D721Med (cell line): ENCODE measurements around the gene KATNAL1.

Source experiments
- DNase-seq: peaks from one replicate; pipeline ENCODE4 v3.0.0; 2011; ENCODE audit warnings: low spot score; ENCODE audit not compliant: insufficient read length
- FAIRE-seq: peaks from 2 replicates; lab custom pipeline; 2011; peaks lifted over from hg19 to GRCh38; lab: Jason Lieb, UNC
- CTCF ChIP-seq: IDR thresholded peaks from 2 replicates; pipeline ENCODE4 v1.5.1; 2012; ENCODE audit warnings: mild to moderate bottlenecking, control low read depth; ENCODE audit not compliant: insufficient read depth; ENCODE audit errors: missing control alignments

The KATNAL1 gene

GRCh38 chr13:30319655-30320054, 12.3 kb upstream of the KATNAL1 start:
- DNase-seq, result no peak
- FAIRE-seq, result no peak
- no peak for TF ChIP-seq CTCF

GRCh38 chr13:30319130-30319529, 11.8 kb upstream of the KATNAL1 start:
- no peak for TF ChIP-seq CTCF
- DNase-seq (no peak), FAIRE-seq (no peak)

GRCh38 chr13:30318026-30318425, 10.7 kb upstream of the KATNAL1 start:
- FAIRE-seq (no peak), DNase-seq (no peak)
- no peak for TF ChIP-seq CTCF

- no peak for TF ChIP-seq CTCF
- FAIRE-seq, result no peak
- DNase-seq, result no peak
These were observed 7.2 kb upstream of the KATNAL1 start for GRCh38 chr13:30314562-30314961.

- no peak for TF ChIP-seq CTCF
- DNase-seq (no peak), FAIRE-seq (no peak)
These were observed 6.7 kb upstream of the KATNAL1 start for GRCh38 chr13:30314069-30314468.

- no peak for DNase-seq
- no peak for FAIRE-seq
- TF ChIP-seq CTCF, result no peak
These were observed 6.0 kb upstream of the KATNAL1 start for GRCh38 chr13:30313311-30313710.

GRCh38 chr13:30312904-30313303, 5.6 kb upstream of the KATNAL1 start:
- no peak for TF ChIP-seq CTCF
- FAIRE-seq (no peak), DNase-seq (no peak)
